ENCODE results near the gene DERA.
"Not testable (repeated sequence)": the region's sequence is repeated elsewhere in the genome, so short reads cannot be mapped to it uniquely, and the experiment has no call there.

DERA gene

GRCh38 chr12:16016748-16017147 is 105.6 kb downstream of the DERA start:
- no peak for DNase-seq

DNA sequence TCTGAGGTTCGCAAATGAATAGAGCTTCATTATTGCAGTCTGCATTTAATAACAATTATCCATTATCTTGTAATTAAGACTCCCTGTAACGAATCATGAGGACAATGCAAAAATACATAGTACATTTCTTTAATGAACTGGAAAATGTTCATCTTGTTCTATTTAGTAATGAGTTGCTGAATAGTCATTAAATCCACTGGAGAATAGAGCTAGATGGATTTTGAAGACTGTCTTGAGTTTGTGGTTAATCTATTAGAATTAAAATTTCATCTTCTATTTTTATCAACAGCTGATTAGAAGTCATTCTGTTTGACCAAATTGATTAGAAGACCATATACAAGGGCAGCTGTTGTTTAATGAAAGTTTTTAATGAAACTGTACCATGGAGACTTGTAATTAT is 107.2 kb downstream of the DERA start:
- no peak for DNase-seq

DNA sequence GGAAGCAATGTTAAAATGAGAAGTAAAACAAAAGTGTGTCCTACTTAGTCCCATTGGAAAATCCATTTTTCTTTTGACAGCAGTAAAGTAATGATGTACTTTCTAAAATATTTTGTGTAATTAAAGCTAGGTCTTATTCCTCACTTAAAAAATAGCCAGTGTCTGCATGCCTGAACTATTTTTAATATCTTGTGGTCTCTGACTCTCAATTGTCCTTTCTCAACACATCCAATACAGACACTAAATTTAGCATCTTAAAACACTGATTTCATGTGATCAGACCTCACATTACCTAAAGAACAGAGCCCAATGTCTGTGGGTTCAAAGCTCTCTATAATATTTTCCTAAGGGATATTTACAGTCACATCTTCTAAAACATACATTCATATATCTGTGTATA is 108.0 kb downstream of the DERA start:
- DNase-seq: no peak

DNA sequence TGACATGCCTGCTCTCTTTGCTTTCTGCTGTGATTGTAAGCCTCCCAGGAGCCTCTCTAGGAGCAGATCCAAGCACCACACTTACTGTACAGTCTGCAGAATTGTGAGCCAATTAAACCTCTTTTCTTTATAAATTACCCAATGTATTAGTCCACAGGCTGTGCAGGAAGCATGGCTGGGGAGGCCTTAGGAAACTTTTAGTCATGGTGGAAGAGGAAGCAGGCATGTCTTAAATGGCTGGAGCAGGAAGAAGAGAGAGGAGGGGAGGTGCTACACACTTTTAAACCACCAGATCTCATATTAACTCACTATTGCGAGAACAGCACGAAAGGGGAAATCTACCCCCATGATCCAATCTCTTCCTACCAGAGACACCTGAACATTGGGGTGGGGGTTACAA is 108.9 kb downstream of the DERA start:
- DNase-seq: no peak

DNA sequence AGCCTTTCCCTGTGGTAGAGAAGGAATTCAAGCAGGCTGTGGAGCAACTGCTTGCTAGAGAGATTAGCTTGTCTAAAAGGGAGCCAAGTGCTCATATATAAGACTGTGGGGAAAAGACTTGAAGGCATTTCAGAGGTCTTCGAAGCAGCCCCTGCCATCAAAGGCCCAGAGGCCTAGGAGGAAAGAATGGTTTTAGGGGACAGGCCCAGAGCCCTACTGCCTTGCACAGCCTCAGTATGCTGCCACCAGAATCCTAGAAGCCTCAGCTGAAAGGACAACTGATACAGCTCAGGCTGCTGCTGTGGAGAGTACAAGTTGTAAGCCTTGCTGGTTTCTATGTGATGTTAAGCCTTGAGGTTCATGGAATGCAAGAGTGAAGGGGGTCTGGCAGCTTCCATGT is 109.9 kb downstream of the DERA start:
- DNase-seq: no peak

DNA sequence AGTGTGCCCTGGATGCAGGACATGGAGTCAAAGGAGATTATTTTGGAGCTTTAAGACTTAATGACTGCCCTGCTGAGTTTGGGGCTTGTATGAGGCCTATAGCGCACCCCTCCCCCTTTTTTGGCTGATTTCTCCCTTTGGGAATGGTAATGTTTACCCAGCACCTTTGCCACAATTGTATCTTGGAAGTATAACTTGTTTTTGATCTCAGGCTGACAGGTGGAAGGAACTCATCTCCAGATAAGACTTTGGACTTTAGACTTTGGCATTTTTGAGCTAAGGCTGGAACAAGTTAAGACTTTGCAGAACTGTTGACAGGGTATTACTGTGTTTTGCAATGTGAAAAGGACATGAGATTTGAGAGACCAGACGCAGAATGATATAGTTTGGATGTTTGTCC is 110.5 kb downstream of the DERA start:
- DNase-seq: no peak

- no peak for DNase-seq
These were observed 115.9 kb downstream of the DERA start for GRCh38 chr12:16027002-16027401.

- DNase-seq: no peak
These were observed 119.6 kb downstream of the DERA start for GRCh38 chr12:16030744-16031143.

DNA sequence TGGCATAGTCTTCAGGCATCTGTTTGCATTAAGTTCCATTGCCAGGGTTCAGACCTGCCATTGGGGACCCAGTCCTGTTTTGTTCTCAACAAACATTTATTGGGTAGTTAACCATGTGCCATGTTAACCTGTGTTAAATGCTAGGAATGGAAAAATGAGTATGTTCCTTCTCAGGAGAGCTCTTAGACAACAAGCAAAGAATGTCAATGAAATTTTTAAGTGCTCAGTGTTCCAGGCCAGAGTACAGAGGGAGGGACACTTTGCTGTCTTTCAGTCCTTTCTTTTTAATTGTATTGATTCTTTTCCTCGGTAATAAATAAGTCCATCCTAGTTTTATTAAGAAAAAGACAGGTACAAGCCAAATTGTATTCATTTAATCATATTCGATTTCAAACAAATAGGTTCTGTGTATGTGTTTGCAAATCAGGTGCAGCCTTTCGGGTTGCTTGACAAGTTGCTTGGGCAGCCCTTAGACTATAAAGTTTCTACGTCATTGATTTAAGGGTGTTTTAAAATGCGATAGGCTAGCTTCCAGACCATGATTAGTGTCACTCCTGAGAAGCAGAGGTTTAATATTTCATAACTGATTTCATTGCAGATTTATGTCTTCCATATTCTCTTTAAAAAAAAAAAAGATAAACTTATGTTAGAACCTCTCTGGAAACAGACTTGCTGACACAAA is 123.1 kb downstream of the DERA start:
- DNase-seq: no peak

- DNase-seq: no peak
These were observed 124.9 kb downstream of the DERA start for GRCh38 chr12:16036073-16036472.

- no peak for DNase-seq
These were observed 126.4 kb downstream of the DERA start for GRCh38 chr12:16037533-16037932.

GRCh38 chr12:16043480-16043879 is 132.3 kb downstream of the DERA start:
- no peak for DNase-seq

GRCh38 chr12:16046266-16046665 is 135.1 kb downstream of the DERA start:
- DNase-seq: no peak

DNA sequence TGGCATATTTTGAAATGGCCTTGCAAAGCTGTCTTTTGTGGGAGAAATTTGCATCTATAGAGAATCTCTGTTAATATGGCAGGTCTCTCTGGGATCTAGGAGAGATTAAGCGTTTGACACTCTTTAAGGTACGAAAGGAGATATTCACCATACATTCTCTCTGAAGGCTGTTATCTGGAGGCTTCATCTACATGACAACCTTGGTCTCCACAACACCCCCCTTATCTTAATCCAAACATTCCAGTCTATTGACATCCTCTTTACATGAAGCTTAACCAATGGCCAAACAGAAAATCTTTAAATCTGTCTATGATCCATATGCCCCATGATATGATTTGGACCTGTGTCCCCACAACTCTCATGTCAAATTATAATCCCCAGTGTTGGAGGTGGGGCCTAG is 137.4 kb downstream of the DERA start:
- DNase-seq: no peak

- no peak for DNase-seq
These were observed 145.8 kb downstream of the DERA start for GRCh38 chr12:16056910-16057309.

GRCh38 chr12:16057351-16057751 is 146.2 kb downstream of the DERA start:
- DNase-seq: not testable (repeated sequence)

- no peak for DNase-seq
These were observed 151.5 kb downstream of the DERA start for GRCh38 chr12:16062611-16063010.

GRCh38 chr12:16063726-16064125 is 152.6 kb downstream of the DERA start:
- no peak for DNase-seq

DNA sequence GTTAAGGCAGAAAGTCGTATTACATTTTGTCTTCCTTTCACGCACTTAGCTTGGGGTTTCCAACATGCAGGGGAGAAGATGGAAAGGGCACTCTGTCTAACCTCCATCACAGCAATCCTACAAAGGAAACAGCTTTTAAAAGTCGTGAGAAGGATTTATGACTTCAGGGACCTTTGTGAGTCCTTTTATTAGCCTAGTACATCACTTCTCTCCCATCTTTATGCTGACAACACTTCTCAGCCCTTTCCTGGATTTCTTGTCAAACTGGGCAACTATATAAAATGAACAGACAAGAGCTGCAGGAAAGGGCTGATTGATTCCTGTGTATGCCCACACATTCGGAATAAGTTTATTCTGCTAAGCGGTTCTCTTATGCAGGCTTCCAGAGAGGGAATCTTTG is 159.0 kb downstream of the DERA start:
- DNase-seq: no peak

DNA sequence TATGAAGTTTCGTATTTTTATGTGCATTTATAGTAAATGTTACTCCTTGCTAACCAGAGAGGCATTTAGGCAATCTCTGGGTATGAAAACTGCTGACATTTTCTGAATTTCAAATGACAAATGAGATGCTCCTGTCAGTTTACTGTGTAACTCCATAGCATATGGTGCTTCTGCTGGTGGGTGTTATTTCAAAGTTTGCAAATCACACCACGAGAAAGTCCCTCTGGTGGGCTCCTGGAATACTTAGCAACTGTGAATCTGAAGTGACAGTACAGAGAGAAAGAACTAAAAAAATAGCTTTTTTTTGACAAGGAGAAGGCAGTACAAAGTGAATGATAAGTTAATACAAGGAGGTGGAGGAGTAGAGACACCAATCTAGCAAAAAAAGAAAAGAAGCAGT is 161.5 kb downstream of the DERA start:
- DNase-seq: no peak

GRCh38 chr12:16074894-16075293 is 163.8 kb downstream of the DERA start:
- no peak for DNase-seq

GRCh38 chr12:16075887-16076286 is 164.8 kb downstream of the DERA start:
- no peak for DNase-seq

DNA sequence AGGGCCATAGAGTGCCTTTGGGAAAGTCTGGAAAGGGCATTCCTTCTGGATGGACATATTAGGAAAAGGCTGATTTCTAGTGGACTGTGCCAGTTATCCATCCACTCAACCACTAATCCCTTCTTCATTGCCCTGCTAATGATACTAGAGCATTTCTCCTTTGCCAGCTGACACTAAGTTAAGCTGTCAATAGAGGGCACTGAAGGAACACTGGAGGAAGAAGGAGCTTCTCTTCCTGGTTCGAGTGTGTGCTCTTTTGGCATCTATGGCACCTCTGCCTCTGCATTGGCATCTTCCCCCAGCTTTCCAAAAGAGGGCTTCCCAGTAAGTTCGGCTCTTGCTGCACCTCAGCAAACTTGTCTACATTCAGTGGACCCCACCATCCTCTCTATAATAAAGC is 165.4 kb downstream of the DERA start:
- no peak for DNase-seq

DNA sequence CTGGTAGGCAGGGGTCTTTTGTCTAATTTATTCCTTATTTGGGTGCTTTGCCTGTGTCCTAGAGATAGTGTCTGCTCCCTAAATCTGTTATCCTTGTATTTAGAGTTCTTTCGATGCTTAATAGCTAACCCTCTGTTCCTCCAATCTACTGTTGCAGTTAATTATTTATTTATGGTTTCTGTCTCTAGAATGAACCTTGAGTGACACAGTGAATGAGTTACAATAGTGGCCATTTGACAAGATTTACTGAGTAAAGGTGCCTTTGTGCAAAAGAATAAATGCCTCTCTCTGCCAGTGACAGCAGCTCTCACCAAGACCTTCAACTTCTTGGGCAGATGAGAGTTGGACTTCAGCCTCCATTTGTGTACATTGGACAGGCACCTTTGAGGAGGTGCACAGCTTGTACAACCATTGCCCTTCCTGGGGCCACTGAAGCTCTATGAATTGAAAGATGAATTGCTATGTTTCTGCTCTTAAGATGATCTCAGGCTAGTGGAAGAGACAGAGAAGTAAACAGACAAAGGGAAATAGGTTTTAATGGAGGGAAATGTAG is 165.9 kb downstream of the DERA start:
- no peak for DNase-seq

DNA sequence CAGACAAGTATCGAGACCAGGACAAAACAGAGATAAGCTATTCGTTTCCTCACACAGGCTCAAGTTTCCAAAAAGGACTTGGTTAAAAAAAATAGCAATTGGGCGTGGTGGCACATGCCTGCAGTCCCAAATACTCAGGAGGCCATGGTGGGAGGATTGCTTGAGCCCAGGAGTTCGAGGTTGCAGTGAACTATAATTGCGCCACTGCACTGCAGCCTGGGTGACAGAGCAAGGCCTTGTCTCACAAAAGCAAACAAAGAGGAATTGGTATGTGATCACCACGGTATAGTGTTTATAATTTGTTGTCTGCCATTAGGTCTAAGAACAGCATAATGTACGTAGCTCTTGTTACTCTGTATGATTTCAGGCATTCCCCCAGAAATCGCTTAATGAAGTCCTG is 175.3 kb downstream of the DERA start:
- no peak for DNase-seq

Measured in activated effector memory CD4-positive, alpha-beta T cell treated with anti-CD3 and anti-CD28 coated beads, Interleukin-2, amount 50 U/mL, for 16 hours (primary cell).